ENCODE measurements around the gene PARP8. TPM values are rescaled to one million over a fixed set of nuclear protein-coding genes. Genes with fewer than 3 reads are reported as not detected.
A peak's percentile ranks its signal among the peaks of the same experiment; 100 is the strongest.

The PARP8 gene
- total and polyA plus RNA-seq, 2 of the 8 experiments (the other 6 are each of a cell fraction or from before 2014, with no cell fraction given), result 16.6 to 30.6 TPM

DNA sequence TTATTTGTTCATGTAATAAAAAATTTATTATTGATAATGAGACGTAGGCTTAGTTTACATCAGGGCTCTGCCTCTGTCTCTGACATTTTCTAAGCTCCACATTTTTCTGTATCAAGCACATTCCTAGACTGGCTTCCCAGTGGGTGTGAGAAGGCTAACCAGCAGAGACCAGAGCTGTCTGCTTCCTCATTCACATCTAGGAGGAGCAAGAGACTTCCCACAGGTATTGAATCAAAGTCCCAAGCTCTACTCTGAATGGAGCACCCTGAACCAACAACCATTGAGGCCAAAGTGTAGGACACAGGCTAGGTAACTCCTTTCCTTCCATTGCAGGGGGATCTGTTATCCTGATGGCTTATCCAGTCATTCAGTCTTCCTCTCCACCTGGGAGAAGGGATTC lies 72.4 kb downstream of the PARP8 start:
- FAIRE-seq, result peak; percentile 65
- no peaks in the 10 kb centered on the region for H3K23me2 ChIP-seq (ENCODE audit: low read depth, low read length)
- H2BK5ac ChIP-seq (ENCODE audit: low read depth, low read length), result no peak overlapping the region
- no peak overlapping the region for H4K5ac ChIP-seq (ENCODE audit: insufficient read length, low read depth, low read length)
- no peak overlapping the region for H3K23ac ChIP-seq (ENCODE audit: insufficient read length)
- H4K91ac ChIP-seq (replicated peaks; ENCODE audit: insufficient read length, low read length), result no peak overlapping the region
- H3K36me3 ChIP-seq (ENCODE audit: control insufficient read depth in 2 of 4, insufficient read depth in 4 of 4, low read length in 3 of 4), result no peaks in the 10 kb centered on the region
- H3K56ac ChIP-seq (replicated peaks; ENCODE audit: insufficient read length, low read depth, low read length), result no peak overlapping the region
- no peaks in the 10 kb centered on the region for H4K20me1 ChIP-seq (replicated peaks in 1 of 2; ENCODE audit: control insufficient read depth in 1 of 2, insufficient read depth in 2 of 2, low read length in 2 of 2)
- no peaks in the 10 kb centered on the region for H3K9me3 ChIP-seq (ENCODE audit: insufficient read depth in 2 of 2, low read depth in 1 of 2, low read length in 1 of 2)
- no peak overlapping the region for H4K8ac ChIP-seq (ENCODE audit: extremely low read depth, insufficient read depth, low read length)
- H3K18ac ChIP-seq (ENCODE audit: extremely low read depth, low read length), result no peak overlapping the region
- H3K9ac ChIP-seq (replicated peaks in 1 of 4; ENCODE audit: extremely low read depth in 1 of 4, low read depth in 3 of 4, low read length in 3 of 4), result no peak overlapping the region
- no peak overlapping the region for H3K27ac ChIP-seq (ENCODE audit: low read depth, low read length)
- peaks cover 0 to 82% of the 10 kb centered on the region in 2 experiments; a peak in 2 of 4 replicates for H3K79me2 ChIP-seq (ENCODE audit: control insufficient read depth in 1 of 2, insufficient read depth in 2 of 2, low read length in 2 of 2)
- TF ChIP-seq TEAD4 (IDR thresholded peaks at IDR 0.05; ENCODE audit: low read depth, low read length) (0 out of 2 replicates have a peak, but pooled peaks have one; percentile 13), EGR1 (IDR thresholded peaks at IDR 0.05; ENCODE audit: borderline replicate concordance, low read depth, low read length) (no peak)
- no peak overlapping the region for H3K4me3 ChIP-seq (ENCODE audit: extremely low read depth in 1 of 4, insufficient read depth in 2 of 4, low read depth in 3 of 4, low read length in 4 of 4)
- H3K4me1 ChIP-seq (replicated peaks in 1 of 4; ENCODE audit: control insufficient read depth in 3 of 4, insufficient read depth in 4 of 4, low read length in 3 of 4), result peaks cover 0 to 6% (median 2%) of the 10 kb centered on the region in 4 experiments; a peak in 3 of 7 replicates
- H3K27me3 ChIP-seq (replicated peaks in 1 of 4; ENCODE audit: control insufficient read depth in 3 of 4, extremely low read depth in 1 of 4, insufficient read depth in 3 of 4, low read length in 3 of 4), result no peaks in the 10 kb centered on the region
- no peak overlapping the region for H2BK20ac ChIP-seq (ENCODE audit: low read length)
- H3K79me1 ChIP-seq (ENCODE audit: low read depth, low read length), result no peaks in the 10 kb centered on the region; the same call in 1 of the 2 replicates
- no peak for DNase-seq (ENCODE audit: low read depth in 1 of 2, low spot score in 2 of 2)
- no peak overlapping the region for H2BK120ac ChIP-seq (replicated peaks; ENCODE audit: low read depth, low read length)
- no peak overlapping the region for H3K14ac ChIP-seq (ENCODE audit: insufficient read length)
- H2BK12ac ChIP-seq (ENCODE audit: low read depth, low read length), result no peak overlapping the region
- POLR2A ChIA-PET (ENCODE audit: partially characterized antibody), result interaction anchor here (1.0 to 1.1 kb wide), 2 partner anchors 8 to 70 kb away, joined by 3 to 4 read pairs; no protein-coding TSS in a partner anchor
- 75% methylated on average over 1 of the region's 1 CpG; no CpG with 5 or more reads in 1 of the 2 experiments for WGBS, 2 experiments (ENCODE audit: extremely low coverage in 1 of 2, insufficient coverage in 1 of 2, insufficient read length in 1 of 2, insufficient replicate concordance in 2 of 2, low coverage in 1 of 2, low lambda C conversion rate in 2 of 2, missing lambda C conversion rate in 1 of 2)
- no peak overlapping the region for H2BK15ac ChIP-seq (ENCODE audit: low read length)
- H3K4ac ChIP-seq (replicated peaks; ENCODE audit: insufficient read length, low read depth, low read length), result no peak overlapping the region
- CTCF ChIA-PET (ENCODE audit: partially characterized antibody), result interaction anchor here (1.1 to 1.3 kb wide), 4 partner anchors 9 to 28 kb away, joined by 3 to 6 read pairs (median 6); no protein-coding TSS in a partner anchor
- no peak overlapping the region for H3K4me2 ChIP-seq (ENCODE audit: insufficient read depth in 1 of 2, low read depth in 2 of 2, low read length in 2 of 2)
- no peak overlapping the region for H2AFZ ChIP-seq (ENCODE audit: low read length)
- H2AK5ac ChIP-seq (ENCODE audit: low read depth, low read length), result no peak overlapping the region

Measured in H1 (cell line).